ENCODE measurements around the gene LRRC28. TPM values are rescaled to one million over a fixed set of nuclear protein-coding genes. Genes with fewer than 3 reads are reported as not detected.

The LRRC28 gene
- total and polyA plus RNA-seq, 2 donors (not counting 1 experiment from before 2014, with no cell fraction given) = 13.3 to 31.8 TPM

- Histone ChIP-seq H3K27ac (ENCODE audit: low read length in 2 of 2) (no peak overlapping the region), H3K4me1 (ENCODE audit: control insufficient read depth in 2 of 2, insufficient read depth in 2 of 2, low read length in 2 of 2) (peaks cover 0 to 5% of the 10 kb centered on the region in 2 donors), H3K4me2 (replicated peaks; ENCODE audit: low read depth, low read length, poor library complexity, severe bottlenecking) (no peak overlapping the region), H2AFZ (ENCODE audit: insufficient read depth, low read depth, low read length, poor library complexity, severe bottlenecking) (no peak overlapping the region), H3K27me3 (replicated peaks in 1 of 4; ENCODE audit: control extremely low read depth in 1 of 4, control insufficient read depth in 3 of 4, insufficient read depth in 4 of 4, low read length in 3 of 4) (no peaks in the 10 kb centered on the region), H3K79me2 (ENCODE audit: control insufficient read depth, insufficient read depth, low read length) (no peaks in the 10 kb centered on the region), H3K9me3 (ENCODE audit: control extremely low read depth in 1 of 3, control insufficient read depth in 2 of 3, insufficient read depth in 1 of 3, low read length in 2 of 3) (no peaks in the 10 kb centered on the region), H3K36me3 (replicated peaks in 1 of 2; ENCODE audit: control extremely low read depth in 1 of 2, control insufficient read depth in 1 of 2, extremely low read depth in 1 of 2, insufficient read depth in 2 of 2, low read length in 1 of 2) (no peaks in the 10 kb centered on the region), H4K20me1 (ENCODE audit: control insufficient read depth, insufficient read depth, low read length, poor library complexity, severe bottlenecking) (no peaks in the 10 kb centered on the region), H3K9ac (ENCODE audit: low read length) (no peak overlapping the region), H3K4me3 (ENCODE audit: control extremely low read depth in 1 of 5, extremely low read depth in 1 of 5, insufficient read depth in 1 of 5, low read depth in 2 of 5, low read length in 4 of 5) (no peak overlapping the region)
- Mint-ChIP-seq H3K27ac (no peak overlapping the region), H3K4me1 (peaks cover 4% of the 10 kb centered on the region), H3K9me3 (ENCODE audit: insufficient read depth) (no peaks in the 10 kb centered on the region), H3K4me3 (no peak overlapping the region), H3K27me3 (no peaks in the 10 kb centered on the region)
- no peak for DNase-seq
- ChIA-PET POLR2A (no interaction called here), CTCF (no interaction called here)
- intact Hi-C loops (cut with micrococcal nuclease) = no loop called here
- ATAC-seq (ENCODE audit: low read depth) = no peak
- WGBS (ENCODE audit: insufficient coverage) = 96% methylated on average over 9 of the region's 9 CpGs
- no peak for TF ChIP-seq CTCF (IDR thresholded peaks at IDR 0.05)
- no peak for TF ChIP-seq EZH2 (IDR thresholded peaks at IDR 0.05; ENCODE audit: borderline replicate concordance, insufficient read depth, low read depth, low read length, poor library complexity, severe bottlenecking)
These were observed 9.5 kb upstream of the LRRC28 start for GRCh38 chr15:99241752-99242151.

GRCh38 chr15:99244306-99244705 lies 7.0 kb upstream of the LRRC28 start:
- Mint-ChIP-seq H3K4me3 (no peak overlapping the region), H3K27ac (no peak overlapping the region)
- no CpG with 5 or more reads among the region's 4 CpGs for WGBS (ENCODE audit: insufficient coverage)

More at GRCh38 chr15:99244306-99244705, 7.0 kb upstream of the LRRC28 start:
- Histone ChIP-seq H3K9ac (ENCODE audit: low read length) (no peak overlapping the region), H3K79me2 (ENCODE audit: control insufficient read depth, insufficient read depth, low read length) (no peaks in the 10 kb centered on the region), H3K27ac (ENCODE audit: low read length in 2 of 2) (no peak overlapping the region), H4K20me1 (ENCODE audit: control insufficient read depth, insufficient read depth, low read length, poor library complexity, severe bottlenecking) (no peaks in the 10 kb centered on the region), H2AFZ (ENCODE audit: insufficient read depth, low read depth, low read length, poor library complexity, severe bottlenecking) (no peak overlapping the region), H3K9me3 (ENCODE audit: control extremely low read depth in 1 of 3, control insufficient read depth in 2 of 3, insufficient read depth in 1 of 3, low read length in 2 of 3) (no peaks in the 10 kb centered on the region), H3K4me2 (replicated peaks; ENCODE audit: low read depth, low read length, poor library complexity, severe bottlenecking) (no peak overlapping the region), H3K36me3 (replicated peaks in 1 of 2; ENCODE audit: control extremely low read depth in 1 of 2, control insufficient read depth in 1 of 2, extremely low read depth in 1 of 2, insufficient read depth in 2 of 2, low read length in 1 of 2) (no peaks in the 10 kb centered on the region), H3K27me3 (replicated peaks in 1 of 4; ENCODE audit: control extremely low read depth in 1 of 4, control insufficient read depth in 3 of 4, insufficient read depth in 4 of 4, low read length in 3 of 4) (no peaks in the 10 kb centered on the region), H3K4me1 (ENCODE audit: control insufficient read depth in 2 of 2, insufficient read depth in 2 of 2, low read length in 2 of 2) (peaks cover 0 to 7% of the 10 kb centered on the region in 2 donors), H3K4me3 (ENCODE audit: control extremely low read depth in 1 of 5, extremely low read depth in 1 of 5, insufficient read depth in 1 of 5, low read depth in 2 of 5, low read length in 4 of 5) (no peak overlapping the region)
- ChIA-PET POLR2A (no interaction called here), CTCF (no interaction called here)
- no peak for ATAC-seq (ENCODE audit: low read depth)
- no peak for DNase-seq
- TF ChIP-seq EZH2 (IDR thresholded peaks at IDR 0.05; ENCODE audit: borderline replicate concordance, insufficient read depth, low read depth, low read length, poor library complexity, severe bottlenecking) (no peak), CTCF (IDR thresholded peaks at IDR 0.05) (no peak)
- Mint-ChIP-seq H3K27me3 (no peaks in the 10 kb centered on the region), H3K4me1 (peaks cover 4% of the 10 kb centered on the region), H3K9me3 (ENCODE audit: insufficient read depth) (no peaks in the 10 kb centered on the region)
- intact Hi-C loops (cut with micrococcal nuclease) = no loop called here
